Stimulated activated naive CD8-positive, alpha-beta T cell treated with anti-CD3 and anti-CD28 coated beads, Interleukin-15, amount 100 ng/mL, for 72 hours (primary cell): ENCODE results near the gene C2CD4C.
"Not testable (repeated sequence)": the region's sequence is repeated elsewhere in the genome, so short reads cannot be mapped to it uniquely, and the experiment has no call there.

Source experiments
- ATAC-seq: fragments of 150-1000 bp; cut with Tn5 transposase; 2 replicates; pipeline ENCODE4 v1.10.0; 2021; ENCODE audit warnings: mild to moderate bottlenecking, moderate library complexity
- DNase-seq, 2 donors: peaks; one replicate each; pipeline ENCODE4 v3.0.0; 2021 to 2022
- H3K27ac Mint-ChIP-seq, 2 donors: one replicate each; pipeline ENCODE4 v1.8.0; 2022; ENCODE audit warnings: mild to moderate bottlenecking in 2 of 2, mixed read lengths in 2 of 2, moderate library complexity in 2 of 2
- H3K27me3 Mint-ChIP-seq: one replicate; pipeline ENCODE4 v1.8.0; 2022; ENCODE audit warnings: mixed read lengths
- H3K4me1 Mint-ChIP-seq: one replicate; pipeline ENCODE4 v1.8.0; 2022; ENCODE audit warnings: mild to moderate bottlenecking, mixed read lengths
- H3K4me3 Mint-ChIP-seq, 2 donors: one replicate each; pipeline ENCODE4 v1.8.0; 2022; ENCODE audit warnings: mild to moderate bottlenecking in 2 of 2, mixed read lengths in 2 of 2, moderate library complexity in 1 of 2
- H3K9me3 Mint-ChIP-seq, 2 donors: one replicate each; pipeline ENCODE4 v1.8.0; 2022; ENCODE audit warnings: mixed read lengths in 2 of 2

Gene C2CD4C

DNA sequence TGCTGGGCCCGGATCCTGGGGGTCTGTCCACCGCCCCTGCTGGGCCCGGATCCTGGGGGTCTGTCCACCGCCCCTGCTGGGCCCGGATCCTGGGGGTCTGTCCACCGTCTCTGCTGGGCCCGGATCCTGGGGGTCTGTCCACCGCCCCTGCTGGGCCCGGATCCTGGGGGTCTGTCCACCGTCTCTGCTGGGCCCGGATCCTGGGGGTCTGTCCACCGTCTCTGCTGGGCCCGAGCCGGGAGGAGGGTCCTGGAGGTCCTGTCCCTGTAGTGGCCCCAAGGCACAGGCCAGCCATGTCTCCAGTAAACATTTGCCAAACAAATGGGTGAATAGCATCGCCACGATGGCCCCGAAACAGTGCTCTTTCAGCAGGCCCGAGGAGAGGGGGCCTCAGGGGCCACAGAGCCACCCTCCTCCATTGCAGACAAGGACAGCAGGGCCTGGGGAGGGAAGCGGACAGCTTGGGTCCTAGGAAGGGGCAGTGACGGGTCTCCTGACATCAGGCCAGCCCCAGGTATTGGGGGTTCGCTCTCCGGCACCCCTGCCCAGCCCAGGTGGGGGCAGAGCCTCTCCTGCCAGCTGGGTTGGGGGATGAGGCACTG is 2.3 kb upstream of the C2CD4C start:
- peaks cover 20% of the 10 kb centered on the region for H3K27me3 Mint-ChIP-seq
- not testable (repeated sequence) for H3K27ac Mint-ChIP-seq, H3K4me3 Mint-ChIP-seq, H3K9me3 Mint-ChIP-seq, ATAC-seq, H3K4me1 Mint-ChIP-seq, DNase-seq

DNA sequence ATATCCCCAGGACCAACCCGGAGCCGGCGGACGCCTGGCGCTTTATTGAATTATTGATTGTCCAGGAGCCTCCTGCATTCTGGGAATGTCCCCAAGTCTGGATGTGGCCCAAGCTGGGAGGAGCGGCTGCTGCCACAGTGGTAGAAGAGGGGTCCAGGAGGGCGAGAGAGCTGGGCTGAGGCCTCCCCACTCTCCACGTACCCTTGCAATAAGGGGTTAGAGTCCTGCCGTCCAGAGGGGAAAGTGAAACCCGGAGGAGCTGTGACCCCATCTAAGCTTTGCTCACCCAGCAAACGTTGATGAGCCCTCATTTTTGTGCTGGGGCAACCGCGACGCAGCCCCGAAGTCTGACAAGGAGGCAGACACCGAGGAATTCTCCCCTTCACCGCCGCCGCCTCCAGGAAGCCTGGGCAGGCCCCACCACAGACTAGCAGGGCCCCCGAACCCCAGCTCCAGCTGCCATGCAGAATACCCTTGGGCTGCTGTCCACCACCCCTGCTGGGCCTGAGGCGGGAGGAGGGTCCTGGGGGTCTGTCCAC is 1.4 kb upstream of the C2CD4C start:
- Mint-ChIP-seq H3K4me1 (peaks cover 14% of the 10 kb centered on the region), H3K27me3 (peaks cover 29% of the 10 kb centered on the region), H3K4me3 (no peak overlapping the region), H3K9me3 (no peaks in the 10 kb centered on the region), H3K27ac (no peak overlapping the region)
- no peak for ATAC-seq
- no peak for DNase-seq

DNA sequence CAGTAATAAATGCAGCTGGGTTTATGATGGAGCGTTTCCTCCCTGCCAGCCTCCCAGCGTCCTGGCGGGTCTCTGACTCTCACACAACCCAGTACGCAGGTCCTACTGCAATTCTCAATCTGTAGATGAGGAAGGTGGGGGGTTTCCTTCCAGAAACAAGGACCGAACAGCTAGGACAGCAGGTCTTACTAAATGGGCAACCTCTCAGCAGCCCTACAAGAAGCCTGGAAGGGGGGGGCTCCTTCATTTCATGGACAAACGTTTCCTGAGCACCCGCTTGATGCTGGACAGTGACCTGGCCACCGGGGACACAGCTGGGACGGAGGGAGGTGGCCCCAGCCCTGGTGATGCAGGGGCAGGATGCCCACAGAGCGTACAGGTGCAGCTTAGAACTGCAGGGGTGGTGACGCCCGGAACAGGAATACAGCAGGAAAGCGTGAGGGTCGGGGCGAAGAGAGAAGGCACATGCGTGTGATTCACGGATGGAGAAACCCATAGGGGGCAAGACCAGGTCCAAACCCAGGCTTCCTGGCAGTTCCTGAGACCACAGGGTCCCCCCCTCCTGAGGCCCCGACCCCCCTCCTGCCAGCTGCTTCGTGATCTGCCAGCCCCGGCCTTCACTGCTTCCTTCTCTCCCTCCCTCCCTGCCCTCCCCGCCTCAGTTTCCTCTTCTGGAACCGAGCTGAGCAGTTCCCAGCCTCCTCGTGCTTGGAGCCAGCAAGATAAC is 732 bp upstream of the C2CD4C start:
- peak overlapping the region; percentile 19 to 76 for H3K27ac Mint-ChIP-seq
- H3K27me3 Mint-ChIP-seq = peaks cover 33% of the 10 kb centered on the region
- no peak for DNase-seq
- peaks cover 18% of the 10 kb centered on the region for H3K4me1 Mint-ChIP-seq
- no peak for ATAC-seq
- no peaks in the 10 kb centered on the region for H3K9me3 Mint-ChIP-seq
- peak overlapping the region; percentile 74 to 84 for H3K4me3 Mint-ChIP-seq

DNA sequence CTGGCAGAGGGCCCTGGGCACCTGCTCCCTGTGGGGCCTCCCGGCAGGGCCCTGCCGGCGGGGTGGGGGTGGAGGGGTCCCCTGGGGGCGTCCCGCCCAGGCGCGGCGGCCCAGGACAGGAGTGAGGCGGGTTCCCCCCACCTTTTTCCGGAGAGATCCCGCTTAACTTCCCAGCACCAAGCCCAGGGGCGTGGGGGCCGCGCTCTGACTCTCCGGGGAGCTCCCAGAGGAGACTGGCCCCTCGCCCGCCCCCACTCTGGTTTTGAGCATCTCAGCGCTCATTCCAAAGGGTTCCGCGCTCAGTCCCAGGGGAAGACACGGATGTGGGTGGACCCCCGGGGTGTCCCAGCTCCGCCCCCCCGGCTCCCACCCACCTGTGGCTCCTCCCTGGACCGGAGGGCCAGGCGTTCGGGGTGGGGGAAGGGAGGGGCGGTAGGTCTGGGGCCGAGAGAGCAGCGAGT is 476 bp downstream of the C2CD4C start:
- no peak for ATAC-seq
- no peak for DNase-seq
- H3K4me3 Mint-ChIP-seq = peak overlapping the region in 1 of 2 donors; percentile 54
- H3K4me1 Mint-ChIP-seq = peaks cover 18% of the 10 kb centered on the region
- H3K27ac Mint-ChIP-seq = no peak overlapping the region
- peaks cover 38% of the 10 kb centered on the region for H3K27me3 Mint-ChIP-seq
- H3K9me3 Mint-ChIP-seq = no peaks in the 10 kb centered on the region

DNA sequence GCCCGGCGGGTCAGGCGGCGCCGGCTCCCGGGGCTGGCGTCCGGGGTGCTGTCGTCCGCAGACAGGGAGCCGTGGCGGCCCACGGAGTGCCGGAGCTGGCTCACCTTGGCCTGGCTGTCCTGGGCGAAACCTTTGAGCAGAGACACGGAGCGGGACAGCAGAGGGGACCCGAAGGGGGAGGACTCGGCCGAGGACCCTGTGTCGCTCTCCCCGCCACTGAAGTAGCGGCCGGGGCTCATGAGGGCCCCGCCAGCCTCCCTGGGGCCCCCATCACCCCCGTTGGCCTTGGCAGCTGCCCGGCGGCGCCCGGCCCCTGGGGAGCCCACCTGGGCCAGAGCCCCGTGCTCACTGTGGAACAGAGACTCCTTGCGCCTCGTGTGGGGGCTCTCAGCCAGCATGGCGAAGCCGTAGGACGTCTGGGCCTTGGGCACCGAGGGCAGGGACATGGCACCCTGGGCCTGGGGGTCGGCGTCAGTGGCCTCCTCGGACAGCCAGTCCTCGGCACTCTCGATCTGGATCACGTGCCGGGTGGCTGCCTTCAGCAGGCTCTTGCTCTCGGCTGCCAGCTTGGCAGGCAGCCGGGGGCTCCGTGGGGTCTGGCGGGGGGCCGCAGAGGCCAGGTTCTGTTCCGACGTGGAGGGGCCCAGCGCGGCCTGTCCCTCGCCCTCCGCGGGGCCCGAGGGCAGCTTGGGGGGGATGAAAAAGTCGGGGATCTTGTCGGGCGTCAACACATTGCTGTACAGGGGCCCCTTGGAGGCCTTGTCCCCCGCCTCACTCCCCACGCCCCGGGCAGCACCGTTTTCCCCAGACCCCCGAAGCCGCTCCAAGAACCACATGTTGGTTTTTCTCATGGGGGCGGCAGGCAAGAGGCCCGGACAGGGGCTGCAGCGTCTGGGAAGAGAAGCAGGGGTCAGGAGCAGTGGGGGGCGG is 1.2 kb downstream of the C2CD4C start:
- Mint-ChIP-seq H3K4me1 (peaks cover 18% of the 10 kb centered on the region), H3K27me3 (peaks cover 45% of the 10 kb centered on the region), H3K9me3 (no peaks in the 10 kb centered on the region), H3K4me3 (peak overlapping the region in 1 of 2 donors; percentile 54), H3K27ac (no peak overlapping the region)
- DNase-seq (no peak), ATAC-seq (no peak)

DNA sequence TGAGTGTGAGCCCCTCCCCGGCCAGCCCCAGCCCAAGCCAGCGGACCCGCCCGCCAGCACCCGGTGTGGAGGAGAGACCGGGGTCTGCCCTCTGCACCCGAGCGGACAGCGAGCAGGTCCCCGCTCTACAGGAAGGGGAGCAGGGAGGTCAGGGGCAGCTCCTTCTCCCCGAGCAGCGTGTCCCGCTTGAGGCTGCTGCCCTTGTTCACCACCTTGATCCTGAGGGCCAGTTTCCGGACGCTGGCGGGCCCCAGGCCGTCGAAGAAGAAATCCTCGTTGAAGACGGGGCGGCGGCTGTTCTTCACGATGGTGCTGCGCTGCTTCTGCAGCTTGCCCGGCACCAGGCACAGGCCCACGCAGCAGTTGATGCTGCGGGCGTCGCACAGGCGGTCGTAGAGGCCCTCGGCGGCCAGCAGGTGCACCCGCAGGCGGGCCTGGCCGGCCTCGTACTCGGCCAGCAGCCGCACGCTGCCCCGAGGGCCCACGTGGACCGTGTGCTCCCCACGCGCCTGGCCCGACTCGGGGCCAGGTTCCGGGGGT is 1.9 kb downstream of the C2CD4C start:
- DNase-seq = no peak
- Mint-ChIP-seq H3K27me3 (peaks cover 52% of the 10 kb centered on the region), H3K4me3 (no peak overlapping the region), H3K9me3 (no peaks in the 10 kb centered on the region), H3K4me1 (peaks cover 18% of the 10 kb centered on the region), H3K27ac (no peak overlapping the region)
- no peak for ATAC-seq

DNA sequence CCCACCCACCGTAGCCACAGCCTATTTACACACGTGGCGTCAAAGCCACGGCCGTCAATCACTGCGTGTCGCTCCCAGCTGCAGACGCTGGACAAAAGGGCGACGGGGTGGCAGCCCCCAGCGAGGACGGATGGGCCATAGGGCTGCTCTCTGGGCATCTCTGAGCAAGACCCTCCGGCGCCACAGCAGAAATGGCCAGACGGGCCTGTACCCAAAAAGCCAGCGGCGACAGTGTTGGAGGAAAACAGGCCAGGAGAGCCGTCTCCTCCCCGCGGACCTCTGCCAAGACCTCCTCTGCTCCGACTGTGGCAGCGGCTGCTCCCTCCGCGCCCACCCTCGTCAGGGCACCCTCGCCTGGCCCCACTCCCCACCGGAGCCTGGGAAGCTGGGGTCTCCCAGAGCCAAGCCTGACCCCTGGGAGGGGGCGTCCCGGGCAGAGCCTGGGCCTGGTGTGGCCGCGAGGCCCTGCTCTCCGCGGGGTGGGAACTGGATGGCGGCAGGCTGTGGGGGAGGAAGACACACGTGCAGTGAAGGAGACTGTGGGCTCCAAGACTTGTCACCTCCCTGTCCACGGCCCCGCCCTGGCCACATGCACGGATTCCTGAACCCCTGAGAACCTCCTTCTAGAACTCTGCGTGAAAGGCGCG is 2.7 kb downstream of the C2CD4C start:
- H3K9me3 Mint-ChIP-seq = no peaks in the 10 kb centered on the region
- no peak for ATAC-seq
- peaks cover 55% of the 10 kb centered on the region for H3K27me3 Mint-ChIP-seq
- no peak overlapping the region for H3K27ac Mint-ChIP-seq
- no peak overlapping the region for H3K4me3 Mint-ChIP-seq
- H3K4me1 Mint-ChIP-seq = peaks cover 18% of the 10 kb centered on the region
- no peak for DNase-seq

DNA sequence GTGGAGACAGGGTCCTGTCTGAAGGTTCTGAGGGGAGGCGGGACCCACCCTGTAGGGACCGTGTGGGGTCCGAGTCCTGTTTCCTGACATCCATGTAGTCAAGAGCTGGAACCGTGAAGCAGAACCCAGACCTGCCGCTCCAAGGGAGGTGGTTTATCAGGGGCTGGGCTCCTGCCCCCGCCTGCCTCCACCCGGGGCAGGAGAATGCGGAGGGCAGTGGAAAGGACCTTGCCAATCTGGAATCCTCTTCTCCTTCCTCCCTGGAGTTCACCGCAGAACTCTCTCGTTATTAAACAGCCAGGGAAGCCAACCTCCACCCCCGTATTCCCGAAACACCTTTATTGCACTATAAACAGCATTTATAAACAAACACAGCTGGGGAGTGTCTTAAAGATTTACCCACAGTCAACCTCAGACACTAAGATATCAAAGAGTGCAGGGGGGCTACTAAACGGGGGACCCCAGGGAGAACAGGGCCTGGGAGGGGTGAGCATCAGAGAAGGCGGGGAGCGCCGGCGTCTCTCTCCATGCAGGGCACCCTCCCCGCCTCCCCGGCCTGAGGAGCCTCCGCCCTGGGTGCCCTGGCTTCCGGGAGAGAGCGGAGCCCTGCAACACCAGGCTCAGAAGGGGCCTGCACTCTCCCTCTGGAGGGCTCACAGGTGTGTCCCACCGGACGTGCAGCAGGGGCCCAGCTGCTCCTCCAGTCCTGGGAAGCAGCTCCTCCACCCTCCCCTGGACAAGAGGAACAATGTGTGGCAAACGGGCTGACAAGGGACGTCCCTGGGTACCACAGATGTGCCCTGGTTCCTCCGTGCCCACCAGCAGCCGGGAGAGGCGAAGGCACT is 3.6 kb downstream of the C2CD4C start:
- H3K4me3 Mint-ChIP-seq = no peak overlapping the region
- peaks cover 62% of the 10 kb centered on the region for H3K27me3 Mint-ChIP-seq
- H3K27ac Mint-ChIP-seq = no peak overlapping the region
- DNase-seq (no peak), ATAC-seq (peak; percentile 27)
- peaks cover 18% of the 10 kb centered on the region for H3K4me1 Mint-ChIP-seq
- no peaks in the 10 kb centered on the region for H3K9me3 Mint-ChIP-seq

DNA sequence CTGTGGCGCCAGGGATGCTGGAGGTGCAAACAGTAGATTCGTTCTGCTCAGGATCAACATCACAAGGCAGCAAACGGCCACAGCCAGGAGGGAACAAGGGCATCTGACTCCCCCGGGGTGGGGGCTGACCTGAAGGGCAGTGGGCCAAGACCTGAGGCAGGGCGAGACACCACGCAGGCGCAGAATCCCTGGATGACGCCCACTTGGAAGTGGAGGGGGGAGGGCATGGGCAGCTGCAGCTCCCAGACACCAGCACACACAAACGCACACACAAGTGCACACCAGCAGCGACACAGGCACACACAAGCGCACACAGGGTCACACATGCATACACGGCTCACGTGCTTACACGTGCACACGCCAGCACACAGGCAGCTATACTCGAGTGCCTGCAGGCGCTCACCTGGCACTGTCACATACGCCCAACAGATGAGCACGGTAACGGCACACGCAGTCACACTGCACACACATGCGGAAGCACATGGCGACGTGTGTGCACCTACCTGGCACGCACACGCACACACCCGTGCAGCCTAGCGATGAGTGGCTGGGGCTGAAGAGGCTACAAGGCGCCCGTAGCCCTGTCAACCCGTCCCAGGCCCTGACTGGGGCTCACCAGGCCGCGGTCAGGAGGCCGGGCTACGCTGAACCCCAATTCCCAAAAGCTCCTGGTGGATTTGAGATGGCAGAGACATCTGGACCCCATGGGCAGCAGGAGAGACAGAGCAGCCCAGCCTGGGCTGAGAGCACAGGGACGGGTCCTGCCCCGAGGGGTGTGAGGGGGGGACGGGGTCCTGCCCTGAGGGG is 5.5 kb downstream of the C2CD4C start:
- DNase-seq (no peak), ATAC-seq (peak; percentile 43)
- H3K4me3 Mint-ChIP-seq = no peak overlapping the region
- H3K9me3 Mint-ChIP-seq = no peaks in the 10 kb centered on the region
- H3K27ac Mint-ChIP-seq = peak overlapping the region in 1 of 2 donors; percentile 67
- peaks cover 8% of the 10 kb centered on the region for H3K4me1 Mint-ChIP-seq
- peaks cover 49% of the 10 kb centered on the region for H3K27me3 Mint-ChIP-seq

DNA sequence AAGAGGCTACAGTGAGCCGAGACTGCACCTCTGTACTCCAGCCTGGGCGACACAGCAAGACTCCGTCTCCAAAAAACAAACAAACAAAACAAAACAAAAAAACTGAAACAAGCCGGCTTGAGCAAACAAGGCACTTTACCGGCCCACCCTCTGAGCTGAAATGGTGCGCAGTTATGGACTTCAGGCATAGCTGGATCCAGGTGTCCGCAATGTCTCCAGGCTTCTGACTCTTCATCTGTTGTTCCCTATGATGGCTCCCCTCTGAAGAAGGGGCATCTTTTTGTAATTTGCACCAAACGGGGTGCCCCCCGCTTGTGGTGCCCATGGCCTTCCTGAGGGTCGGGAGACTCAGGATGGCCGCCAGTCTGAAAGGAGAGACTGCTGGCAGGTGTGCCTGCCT is 6.2 kb downstream of the C2CD4C start:
- no peaks in the 10 kb centered on the region for H3K9me3 Mint-ChIP-seq
- H3K4me1 Mint-ChIP-seq = peaks cover 8% of the 10 kb centered on the region
- no peak overlapping the region for H3K4me3 Mint-ChIP-seq
- no peak for ATAC-seq
- no peak overlapping the region for H3K27ac Mint-ChIP-seq
- H3K27me3 Mint-ChIP-seq = peaks cover 49% of the 10 kb centered on the region
- no peak for DNase-seq

DNA sequence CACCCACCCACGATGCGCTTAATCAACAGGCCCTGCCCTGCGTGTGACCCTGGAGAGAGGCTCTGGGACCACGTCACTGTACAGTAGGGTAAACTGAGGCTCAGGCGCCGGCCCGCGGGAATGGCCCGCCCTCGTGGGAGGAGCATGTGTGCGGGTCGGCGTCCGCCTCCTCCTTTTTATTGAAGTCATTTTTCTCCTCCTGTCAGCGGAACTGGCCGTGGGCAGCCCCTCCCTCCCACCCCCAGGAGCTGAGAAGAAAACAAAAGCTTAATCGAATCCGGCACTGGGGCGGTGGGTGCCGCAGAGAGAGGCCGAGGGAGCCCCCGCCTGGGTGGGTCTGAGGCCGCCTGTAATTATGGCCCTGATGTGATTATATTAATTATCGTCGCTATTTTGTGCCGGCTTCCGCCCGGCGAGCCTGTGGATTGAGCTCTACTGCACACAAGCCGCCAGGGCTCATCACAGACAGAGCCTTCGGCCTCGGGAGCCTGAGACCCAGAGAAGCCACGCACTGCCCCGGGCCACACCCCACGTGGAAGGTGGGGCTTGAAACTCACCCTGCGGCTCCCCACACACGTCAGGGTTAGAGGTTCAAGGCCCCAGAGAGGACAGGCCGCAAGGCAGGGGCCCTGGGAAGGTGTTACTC is 7.0 kb downstream of the C2CD4C start:
- peaks cover 49% of the 10 kb centered on the region for H3K27me3 Mint-ChIP-seq
- no peaks in the 10 kb centered on the region for H3K9me3 Mint-ChIP-seq
- ATAC-seq = no peak
- H3K27ac Mint-ChIP-seq = no peak overlapping the region
- peaks cover 8% of the 10 kb centered on the region for H3K4me1 Mint-ChIP-seq
- no peak overlapping the region for H3K4me3 Mint-ChIP-seq
- no peak for DNase-seq

DNA sequence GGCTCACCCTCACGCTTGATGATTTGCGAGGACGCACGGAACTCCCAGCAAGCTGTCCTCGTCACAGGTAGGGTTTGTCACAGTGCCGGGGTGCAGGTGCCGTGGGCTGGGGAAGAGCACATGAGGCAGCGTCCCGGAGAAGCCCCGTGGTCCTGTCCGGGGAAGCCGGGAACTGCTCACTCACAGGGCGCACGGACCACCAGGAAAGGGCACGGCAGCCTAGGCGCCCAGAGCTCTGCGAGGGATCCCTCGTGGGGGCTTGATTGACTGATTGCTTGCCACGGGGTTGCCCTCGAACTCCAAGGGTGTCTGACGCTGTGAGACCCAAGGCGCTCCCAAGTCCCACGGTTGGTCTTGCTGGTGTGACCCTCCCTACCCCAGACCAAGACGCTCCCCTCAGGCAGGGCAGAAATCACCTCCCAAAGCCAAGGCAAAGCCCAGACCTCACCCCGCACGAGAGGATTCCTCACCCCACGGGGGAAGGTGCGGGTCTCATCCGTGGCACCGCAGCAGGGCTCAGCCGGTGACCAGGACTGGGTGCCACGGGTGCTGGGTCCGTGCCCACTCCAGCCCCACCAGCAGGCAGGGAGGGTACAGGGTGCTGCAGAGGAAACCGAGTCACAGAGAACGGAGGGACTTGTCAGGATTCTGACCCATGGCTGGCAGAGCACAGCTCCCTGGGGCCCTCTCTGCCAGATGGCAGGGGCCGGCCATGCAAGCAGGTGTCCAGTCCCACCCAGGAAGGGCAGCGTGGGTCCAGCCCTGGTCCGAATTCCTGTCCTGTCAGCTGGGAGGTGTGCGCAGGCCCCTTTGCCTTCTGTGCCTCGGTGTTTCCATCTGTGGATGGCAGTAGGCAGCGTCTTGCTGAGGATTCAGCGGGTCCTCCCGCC is 7.7 kb downstream of the C2CD4C start:
- no peak for ATAC-seq
- Mint-ChIP-seq H3K4me1 (peaks cover 8% of the 10 kb centered on the region), H3K27ac (peak overlapping the region in 1 of 2 donors; percentile 60), H3K27me3 (peaks cover 42% of the 10 kb centered on the region), H3K9me3 (no peaks in the 10 kb centered on the region), H3K4me3 (no peak overlapping the region)
- DNase-seq = no peak
